C4-2B (cell line): ENCODE measurements around the gene DCLRE1C.
"Not testable (repeated sequence)": the region's sequence is repeated elsewhere in the genome, so short reads cannot be mapped to it uniquely, and the experiment has no call there.

Experiments
- H3K27ac ChIP-seq: fragments of 450-650 bp; 2 replicates; pipeline ENCODE4 v1.5.1; 2017
- CTCF ChIP-seq: fragments of 450-650 bp; conservative IDR thresholded peaks from 2 replicates; pipeline ENCODE4 v1.5.1; 2017; ENCODE audit warnings: mild to moderate bottlenecking
- ZFX ChIP-seq: fragments of 450-650 bp; IDR thresholded peaks from 2 replicates; pipeline ENCODE4 v1.6.1; 2017

DCLRE1C gene

DNA sequence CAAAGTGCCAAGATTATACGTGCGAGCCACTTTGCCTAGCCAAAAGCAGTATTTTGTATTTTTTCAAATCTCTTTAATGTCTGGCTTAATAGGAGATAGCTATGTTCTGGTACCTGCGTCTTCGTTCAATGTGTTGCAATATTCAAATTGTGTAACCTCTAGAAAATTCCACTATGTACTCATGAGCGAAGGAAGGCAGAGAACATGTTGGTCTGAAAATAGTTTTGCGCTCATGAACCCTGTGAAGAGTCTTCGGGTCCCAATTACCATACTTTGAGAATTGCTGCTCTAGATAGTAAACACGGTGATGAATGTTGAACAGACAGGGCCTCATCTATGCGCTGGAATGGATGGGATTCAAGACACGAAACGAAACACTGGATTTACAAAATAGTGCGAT, 78.0 kb downstream of the DCLRE1C start:
- H3K27ac ChIP-seq = no peak overlapping the region
- no peak for TF ChIP-seq CTCF
- TF ChIP-seq ZFX = no peak

GRCh38 chr10:14873090-14873760, 80.7 kb downstream of the DCLRE1C start:
- no peak for TF ChIP-seq ZFX
- TF ChIP-seq CTCF = no peak
- H3K27ac ChIP-seq = no peak overlapping the region

DNA sequence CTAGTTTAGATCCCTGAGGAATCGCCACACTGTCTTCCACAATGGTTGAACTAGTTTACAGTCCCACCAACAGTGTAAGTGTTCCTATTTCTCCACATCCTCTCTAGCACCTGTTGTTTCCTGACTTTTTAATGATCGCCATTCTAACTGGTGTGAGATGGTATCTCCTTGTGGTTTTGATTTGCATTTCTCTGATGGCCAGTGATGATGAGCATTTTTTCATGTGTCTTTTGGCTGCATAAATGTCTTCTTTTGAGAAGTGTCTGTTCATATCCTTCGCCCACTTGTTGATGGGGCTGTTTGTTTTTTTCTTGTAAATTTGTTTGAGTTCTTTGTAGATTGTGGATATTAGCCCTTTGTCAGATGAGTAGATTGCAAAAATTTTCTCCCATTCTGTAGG, 89.0 kb downstream of the DCLRE1C start:
- H3K27ac ChIP-seq = not testable (repeated sequence)

DNA sequence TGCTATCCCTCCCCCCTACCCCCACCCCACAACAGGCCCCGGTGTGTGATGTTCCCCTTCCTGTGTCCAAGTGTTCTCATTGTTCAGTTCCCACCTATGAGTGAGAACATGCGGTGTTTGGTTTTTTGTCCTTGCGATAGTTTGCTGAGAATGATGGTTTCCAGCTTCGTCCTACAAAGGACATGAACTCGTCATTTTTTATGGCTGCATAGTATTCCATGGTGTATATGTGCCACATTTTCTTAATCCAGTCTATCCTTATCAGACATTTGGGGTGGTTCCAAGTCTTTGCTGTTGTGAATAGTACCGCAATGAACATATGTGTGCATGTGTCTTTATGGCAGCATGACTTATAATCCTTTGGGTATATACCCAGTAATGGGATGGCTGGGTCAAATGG, 89.4 kb downstream of the DCLRE1C start:
- H3K27ac ChIP-seq = not testable (repeated sequence)

DNA sequence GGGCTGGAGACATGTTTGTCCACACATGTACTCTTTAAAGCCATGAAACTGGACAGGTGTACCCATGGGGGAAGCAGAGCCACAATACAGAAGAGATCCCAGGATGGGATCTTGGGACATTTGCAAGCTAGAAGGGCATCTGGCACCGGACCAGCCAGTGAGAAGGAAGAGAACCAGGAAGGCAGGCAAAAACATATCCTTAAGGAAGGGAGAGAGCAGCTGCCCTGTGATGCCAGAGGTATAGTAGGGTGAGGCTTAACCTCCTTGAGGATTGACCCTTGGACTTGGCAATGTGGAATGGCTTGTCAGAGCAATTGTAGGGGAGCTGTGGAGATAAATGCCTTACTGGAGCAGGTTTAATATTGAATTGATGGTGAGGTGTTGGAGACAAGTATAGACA, 93.1 kb downstream of the DCLRE1C start:
- H3K27ac ChIP-seq = peak overlapping the region; percentile 84
- no peak for TF ChIP-seq ZFX
- TF ChIP-seq CTCF = no peak

GRCh38 chr10:14859775-14860174, 94.1 kb downstream of the DCLRE1C start:
- TF ChIP-seq CTCF = no peak
- TF ChIP-seq ZFX = no peak
- H3K27ac ChIP-seq = no peak overlapping the region

GRCh38 chr10:14859043-14859442, 94.9 kb downstream of the DCLRE1C start:
- H3K27ac ChIP-seq = peak overlapping the region; percentile 50
- TF ChIP-seq ZFX = no peak
- TF ChIP-seq CTCF = no peak

DNA sequence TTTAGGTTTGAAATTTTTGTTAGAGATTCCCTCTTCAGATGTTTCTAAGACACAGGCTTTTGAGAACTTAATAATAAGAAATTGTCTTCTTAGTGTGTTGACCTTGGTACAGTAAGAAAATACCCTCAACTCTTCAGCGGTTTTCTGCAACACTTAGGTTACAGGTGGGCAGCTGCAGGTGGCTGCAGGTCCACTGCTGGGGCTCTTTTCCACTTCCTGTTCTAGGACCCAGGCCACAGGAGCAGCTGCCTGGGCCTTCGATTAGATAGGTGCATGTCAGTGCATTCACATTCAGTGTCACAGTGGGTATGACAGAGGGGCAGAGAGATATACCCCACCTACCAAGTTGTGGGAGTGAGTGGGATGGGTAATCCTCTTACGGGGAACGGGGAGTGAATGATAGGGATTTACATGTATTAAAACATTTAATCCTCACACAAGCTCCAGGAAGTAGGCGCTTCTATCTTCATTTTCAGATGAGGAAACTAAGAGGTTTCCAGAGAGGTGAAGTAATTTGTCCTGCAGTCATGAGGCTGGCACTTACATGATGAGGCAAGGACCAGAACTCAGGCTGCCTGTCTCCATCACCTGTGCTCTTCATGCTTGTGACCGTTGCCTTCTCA, 95.4 kb downstream of the DCLRE1C start:
- TF ChIP-seq ZFX = no peak
- TF ChIP-seq CTCF = no peak
- peak overlapping the region; percentile 50 for H3K27ac ChIP-seq
